SK-N-MC (cell line): ENCODE results near the gene KIAA1328.

Experiments used
- EZH2 ChIP-seq: fragments of 200-600 bp; sonication (generic); IDR thresholded peaks from one replicate; pipeline ENCODE4 v1.6.1; 2017; ENCODE audit warnings: antibody characterized with exemption
- POLR2AphosphoS5 ChIP-seq: IDR thresholded peaks from 2 replicates; pipeline ENCODE4 v1.6.1; 2012; ENCODE audit warnings: mild to moderate bottlenecking, low read depth, low read length, borderline replicate concordance

GRCh38 chr18:36843199-36843598, 14.3 kb downstream of the KIAA1328 start:
- no peak for TF ChIP-seq EZH2
- no peak for TF ChIP-seq POLR2AphosphoS5
